Activated CD4-positive, alpha-beta T cell treated with anti-CD3 and anti-CD28 coated beads, Interleukin-2, amount 10 ng/mL, durations not matched to agents 7 days and 5 days (primary cell): Measurements from ENCODE around the gene LITAF. TPM values are rescaled to one million over a fixed set of nuclear protein-coding genes. Genes with fewer than 3 reads are reported as not detected.

ENCODE experiments used
- CTCF ChIA-PET: fragments of 350-600 bp; sonication (Branson Sonifier 250); formaldehyde crosslinking; loops from one replicate; lab custom pipeline; 2021; ENCODE audit warnings: antibody characterized with exemption; lab: Charles Lee
- POLR2A ChIA-PET: fragments of 350-600 bp; sonication (Branson Sonifier 250); formaldehyde crosslinking; loops from one replicate; lab custom pipeline; 2021; ENCODE audit warnings: antibody characterized with exemption; lab: Charles Lee
- DNase-seq: peaks from one replicate; pipeline ENCODE4 v3.0.0-alpha.2; 2020
- H3K27ac Mint-ChIP-seq: one replicate; pipeline ENCODE4 v1.8.0; 2021; ENCODE audit warnings: mild to moderate bottlenecking, moderate library complexity, mixed read lengths
- H3K27me3 Mint-ChIP-seq: one replicate; pipeline ENCODE4 v1.8.0; 2021; ENCODE audit warnings: mixed read lengths
- H3K36me3 Mint-ChIP-seq: one replicate; pipeline ENCODE4 v1.8.0; 2021; ENCODE audit warnings: low read depth, mixed read lengths
- H3K4me1 Mint-ChIP-seq: one replicate; pipeline ENCODE4 v1.8.0; 2021; ENCODE audit warnings: mixed read lengths
- H3K4me3 Mint-ChIP-seq: one replicate; pipeline ENCODE4 v1.8.0; 2021; ENCODE audit warnings: mild to moderate bottlenecking, moderate library complexity, mixed read lengths
- H3K9me3 Mint-ChIP-seq: one replicate; pipeline ENCODE4 v1.8.0; 2021; ENCODE audit warnings: mixed read lengths
- total RNA-seq, 2 experiments: library from RNA; stranded (reverse); gene quantifications; one replicate each; pipeline ENCODE4 v1.2.3, GENCODE V29; 2021

LITAF gene
- total RNA-seq, 2 experiments from 2014 or later: 133 to 141 TPM

- Mint-ChIP-seq H3K27me3 (no peaks in the 10 kb centered on the region), H3K27ac (no peak overlapping the region), H3K4me1 (peaks cover 22% of the 10 kb centered on the region), H3K36me3 (peaks cover 89% of the 10 kb centered on the region), H3K9me3 (peaks cover 12% of the 10 kb centered on the region), H3K4me3 (no peak overlapping the region)
- ChIA-PET POLR2A (no interaction called here), CTCF (interaction anchor here (0.7 to 1.4 kb wide), 5 partner anchors 15 to 456 kb away, joined by 3 to 6 read pairs (median 3); no protein-coding TSS in a partner anchor)
- DNase-seq: no peak
Observed at GRCh38 chr16:11551842-11552241, 34.9 kb downstream of the LITAF start.

GRCh38 chr16:11550791-11551498 is 35.8 kb downstream of the LITAF start:
- peaks cover 4% of the 10 kb centered on the region for H3K9me3 Mint-ChIP-seq
- H3K36me3 Mint-ChIP-seq: peaks cover 82% of the 10 kb centered on the region
- no peak overlapping the region for H3K27ac Mint-ChIP-seq
- POLR2A ChIA-PET: no interaction called here
- no peak overlapping the region for H3K4me3 Mint-ChIP-seq
- H3K4me1 Mint-ChIP-seq: peaks cover 13% of the 10 kb centered on the region
- CTCF ChIA-PET: interaction anchor here (0.7 to 0.8 kb wide), 3 partner anchors 15 to 455 kb away, joined by 3 read pairs; no protein-coding TSS in a partner anchor
- H3K27me3 Mint-ChIP-seq: no peaks in the 10 kb centered on the region
- no peak for DNase-seq

- POLR2A ChIA-PET: no interaction called here
Observed at GRCh38 chr16:11547118-11547916, 39.4 kb downstream of the LITAF start.

GRCh38 chr16:11546608-11547061 is 40.1 kb downstream of the LITAF start:
- POLR2A ChIA-PET: no interaction called here
- peaks cover 5% of the 10 kb centered on the region for H3K4me1 Mint-ChIP-seq
- H3K9me3 Mint-ChIP-seq: peaks cover 2% of the 10 kb centered on the region
- H3K36me3 Mint-ChIP-seq: peaks cover 56% of the 10 kb centered on the region
- no peak for DNase-seq
- CTCF ChIA-PET: interaction anchor here (0.6 to 1.5 kb wide), 3 partner anchors 12 to 123 kb away, joined by 3 to 8 read pairs (median 3); no protein-coding TSS in a partner anchor
- H3K27me3 Mint-ChIP-seq: no peaks in the 10 kb centered on the region
- no peak overlapping the region for H3K27ac Mint-ChIP-seq
- H3K4me3 Mint-ChIP-seq: no peak overlapping the region

More at GRCh38 chr16:11547118-11547916, 39.4 kb downstream of the LITAF start:
- DNase-seq: no peak
- H3K9me3 Mint-ChIP-seq: peaks cover 2% of the 10 kb centered on the region
- CTCF ChIA-PET: interaction anchor here (0.6 to 1.5 kb wide), 3 partner anchors 9 to 122 kb away, joined by 3 read pairs; no protein-coding TSS in a partner anchor
- H3K36me3 Mint-ChIP-seq: peaks cover 63% of the 10 kb centered on the region
- H3K4me1 Mint-ChIP-seq: peaks cover 6% of the 10 kb centered on the region
- H3K27me3 Mint-ChIP-seq: no peaks in the 10 kb centered on the region
- no peak overlapping the region for H3K4me3 Mint-ChIP-seq
- H3K27ac Mint-ChIP-seq: no peak overlapping the region

GRCh38 chr16:11543661-11544393 is 42.9 kb downstream of the LITAF start:
- Mint-ChIP-seq H3K4me3 (no peak overlapping the region), H3K9me3 (no peaks in the 10 kb centered on the region), H3K27ac (peak overlapping the region; percentile 16), H3K36me3 (peaks cover 29% of the 10 kb centered on the region), H3K4me1 (peaks cover 9% of the 10 kb centered on the region), H3K27me3 (no peaks in the 10 kb centered on the region)
- ChIA-PET POLR2A (no interaction called here), CTCF (no interaction called here)
- no peak for DNase-seq

- CTCF ChIA-PET: no interaction called here
- Mint-ChIP-seq H3K36me3 (peaks cover 14% of the 10 kb centered on the region), H3K4me3 (no peak overlapping the region), H3K27me3 (no peaks in the 10 kb centered on the region), H3K9me3 (no peaks in the 10 kb centered on the region), H3K4me1 (peaks cover 9% of the 10 kb centered on the region), H3K27ac (peak overlapping the region; percentile 9)
- no peak for DNase-seq
- POLR2A ChIA-PET: no interaction called here
Observed at GRCh38 chr16:11542069-11542744, 44.5 kb downstream of the LITAF start.

- CTCF ChIA-PET: interaction anchor here (1.2 kb wide), 1 partner anchor 44 kb away, joined by 3 read pairs; no protein-coding TSS in a partner anchor
- Mint-ChIP-seq H3K4me1 (peaks cover 9% of the 10 kb centered on the region), H3K27ac (peak overlapping the region; percentile 68), H3K4me3 (no peak overlapping the region), H3K9me3 (no peaks in the 10 kb centered on the region), H3K27me3 (no peaks in the 10 kb centered on the region), H3K36me3 (peaks cover 2% of the 10 kb centered on the region)
- POLR2A ChIA-PET: no interaction called here
- DNase-seq: no peak
Observed at GRCh38 chr16:11539641-11540050, 47.1 kb downstream of the LITAF start.

GRCh38 chr16:11538880-11539279 is 47.8 kb downstream of the LITAF start:
- H3K36me3 Mint-ChIP-seq: no peaks in the 10 kb centered on the region
- H3K27me3 Mint-ChIP-seq: no peaks in the 10 kb centered on the region
- DNase-seq: no peak
- CTCF ChIA-PET: interaction anchor here (1.2 to 1.3 kb wide), 2 partner anchors 9 to 45 kb away, joined by 3 read pairs; no protein-coding TSS in a partner anchor
- peaks cover 9% of the 10 kb centered on the region for H3K4me1 Mint-ChIP-seq
- H3K9me3 Mint-ChIP-seq: no peaks in the 10 kb centered on the region
- no peak overlapping the region for H3K4me3 Mint-ChIP-seq
- POLR2A ChIA-PET: no interaction called here
- no peak overlapping the region for H3K27ac Mint-ChIP-seq

- no peaks in the 10 kb centered on the region for H3K27me3 Mint-ChIP-seq
- H3K4me1 Mint-ChIP-seq: peaks cover 18% of the 10 kb centered on the region
- POLR2A ChIA-PET: no interaction called here
Observed at GRCh38 chr16:11536104-11536866, 50.4 kb downstream of the LITAF start.

GRCh38 chr16:11535494-11535893 is 51.2 kb downstream of the LITAF start:
- H3K4me3 Mint-ChIP-seq: no peak overlapping the region
- CTCF ChIA-PET: interaction anchor here (0.7 to 1.2 kb wide), 3 partner anchors 12 to 97 kb away, joined by 3 to 5 read pairs (median 4); no protein-coding TSS in a partner anchor

More at GRCh38 chr16:11536104-11536866, 50.4 kb downstream of the LITAF start:
- DNase-seq: no peak
- H3K27ac Mint-ChIP-seq: no peak overlapping the region
- no peaks in the 10 kb centered on the region for H3K36me3 Mint-ChIP-seq
- H3K9me3 Mint-ChIP-seq: no peaks in the 10 kb centered on the region
- H3K4me3 Mint-ChIP-seq: no peak overlapping the region
- CTCF ChIA-PET: interaction anchor here (1.2 to 1.5 kb wide), 2 partner anchors 13 to 261 kb away, joined by 3 read pairs; partner anchors contain the start of gene ZC3H7A

GRCh38 chr16:11534262-11534661 is 52.5 kb downstream of the LITAF start:
- Mint-ChIP-seq H3K27me3 (no peaks in the 10 kb centered on the region), H3K27ac (no peak overlapping the region), H3K4me3 (no peak overlapping the region), H3K9me3 (no peaks in the 10 kb centered on the region), H3K36me3 (no peaks in the 10 kb centered on the region), H3K4me1 (peaks cover 9% of the 10 kb centered on the region)
- ChIA-PET CTCF (interaction anchor here (0.5 to 1.2 kb wide), 3 partner anchors 12 to 180 kb away, joined by 3 to 5 read pairs (median 3); no protein-coding TSS in a partner anchor), POLR2A (no interaction called here)
- no peak for DNase-seq

More at GRCh38 chr16:11535494-11535893, 51.2 kb downstream of the LITAF start:
- H3K36me3 Mint-ChIP-seq: no peaks in the 10 kb centered on the region
- DNase-seq: no peak
- peaks cover 15% of the 10 kb centered on the region for H3K4me1 Mint-ChIP-seq
- H3K9me3 Mint-ChIP-seq: no peaks in the 10 kb centered on the region
- peak overlapping the region; percentile 10 for H3K27ac Mint-ChIP-seq
- no peaks in the 10 kb centered on the region for H3K27me3 Mint-ChIP-seq
- POLR2A ChIA-PET: no interaction called here
